Heart left ventricle (tissue), 16 donors: Measurements from ENCODE around the gene ZNF487. TPM values are rescaled to one million over a fixed set of nuclear protein-coding genes. Genes with fewer than 3 reads are reported as not detected.
A peak's percentile ranks its signal among the peaks of the same experiment; 100 is the strongest.

Experiments used
- ATAC-seq, 4 donors: fragments of 200-7000 bp; cut with Tn5 transposase; one replicate each; pipeline ENCODE4 v1.9.1; 2020 to 2022; ENCODE audit warnings: moderate library complexity in 4 of 4, mild to moderate bottlenecking in 3 of 4, moderate number of reproducible peaks in 1 of 4
- DNase-seq, 5 donors: peaks; one replicate each; pipeline ENCODE4 v3.0.0-alpha.2; 2020
- H3K27ac ChIP-seq, 12 donors: fragments of 200-600 bp; sonication (generic) in 4 of 12; one replicate each; pipeline versions ENCODE4 v1.5.0 to v1.8.0; 2016 to 2022; ENCODE audit warnings: mild to moderate bottlenecking in 2 of 12
- H3K27me3 ChIP-seq, 9 donors: fragments of 200-600 bp; sonication (generic) in 2 of 9; one replicate each; pipeline versions ENCODE4 v1.5.1 to v1.8.0; 2016 to 2022; ENCODE audit warnings: mild to moderate bottlenecking in 3 of 9
- H3K36me3 ChIP-seq, 9 donors: fragments of 200-600 bp; sonication (generic) in 2 of 9; one replicate each; pipeline versions ENCODE4 v1.5.0 to v1.8.0; 2018 to 2022; ENCODE audit warnings: mild to moderate bottlenecking in 2 of 9
- H3K4me1 ChIP-seq, 12 donors: fragments of 200-600 bp; sonication (generic) in 4 of 12; one replicate each; pipeline versions ENCODE4 v1.5.0 to v1.8.0; 2016 to 2022; ENCODE audit warnings: mild to moderate bottlenecking in 3 of 12
- H3K4me3 ChIP-seq, 12 donors: fragments of 200-600 bp; sonication (generic) in 4 of 12; one replicate each; pipeline versions ENCODE4 v1.5.0 to v1.8.0; 2017 to 2022; ENCODE audit warnings: mild to moderate bottlenecking in 9 of 12, moderate library complexity in 4 of 12
- H3K9me3 ChIP-seq, 12 donors: fragments of 200-600 bp; sonication (generic) in 4 of 12; one replicate each; pipeline versions ENCODE4 v1.5.0 to v1.8.0; 2016 to 2022; ENCODE audit warnings: mild to moderate bottlenecking in 1 of 12
- CTCF ChIP-seq, 12 donors: fragments of 200-600 bp; sonication (generic) in 4 of 12; IDR thresholded peaks; one replicate each; pipeline versions ENCODE4 v1.5.0 to v1.8.0; 2018 to 2022; ENCODE audit warnings: antibody characterized with exemption in 12 of 12, mild to moderate bottlenecking in 5 of 12
- POLR2A ChIP-seq, 2 donors: fragments of 450-650 bp; IDR thresholded peaks; one replicate each; pipeline ENCODE4 v1.6.1; 2017; ENCODE audit warnings: antibody characterized with exemption in 2 of 2, mild to moderate bottlenecking in 2 of 2, moderate library complexity in 2 of 2
- WGBS, 4 donors: extraction: QIAGEN DNeasy Blood & Tissue Kit in 2 of 4; methylation state at CpG; one replicate each; pipeline versions ENCODE4 v1.1.5 to v1.1.7; 2013 to 2018; 5-methylcytosine and 5-hydroxymethylcytosine counted together
- intact Hi-C, 10 donors: fragments of 100-400 bp; cut with DNase I; formaldehyde crosslinking; loops; one replicate each; pipeline versions ENCODE4 v1.11.1 to v1.14.2; 2022
- polyA plus RNA-seq, 2 donors: library from polyadenylated mRNA; stranded (reverse); fragments of 200-250 nt; gene quantifications; one replicate each; pipeline ENCODE4 v1.2.3, GENCODE V29; 2013
- total RNA-seq, 9 donors: library from RNA; depleted of rRNA in 2 of 9; stranded (reverse); fragments of >200 nt in 2 of 9; fragmentation: NEBNext Ultra II Directional in 3 of 9; extraction: Animal tissue kit (Norgen Biotek cat#: 25700) in 3 of 9; gene quantifications; one replicate each; pipeline versions ENCODE4 v1.1.0 to v1.2.4, GENCODE V29; 2016 to 2023
- donor health status: ischemic (EF 13 %, LVEDD 7.1; RV severe dilation, severe dysfunction).
- donor health status: healthy with polysubstance abuse.
- donor health status: DM: no; HTN: yes; CAD: no.
- donor health status: DM: no; HTN: no; CAD: no.
- donor health status: ischemic (EF 25% LVEDD 6.9; RV normal size, moderate dysfunction).
- donor health status: ischemic (EF 25% LVEDD 5.7; RV mildly dilated, moderate dysfunction).
- donor health status: healthy.
- donor health status: DM: yes; HTN: yes; CAD: no.
- donor health status: ischemic (EF 35%, LVEDD 5.7; RV mildly dilated, moderate dysfunction).
- donor health status: nonischemic (EF 11% LVEDD 7.7; RV severe dilation, severe dysfunction).
- donor health status: DM: yes; HTN: yes; CAD: no.
- donor health status: PGD.
- donor health status: ischemic (EF 29% LVEDD 5.4; RV normal size, mild dysfunction).
- donor health status: nonischemic (EF 23%, LVEDD 6.1; RV moderate dilation, normal function).

The ZNF487 gene
- total and polyA plus RNA-seq, 11 donors = 1.8 to 5.1 (median 2.4) TPM

- peaks cover 0 to 84% (median 38%) of the 10 kb centered on the region in 12 donors for H3K4me1 ChIP-seq
- WGBS, 4 donors = 1 to 5% (median 3%) methylated on average over 42 to 71 of the region's 71 CpGs
- peaks cover 0 to 65% (median 42%) of the 10 kb centered on the region in 9 donors for H3K36me3 ChIP-seq
Measured at GRCh38 chr10:43396061-43396927, 40.6 kb upstream of the ZNF487 start.

GRCh38 chr10:43396928-43397624, 39.8 kb upstream of the ZNF487 start:
- peaks cover 0 to 84% (median 42%) of the 10 kb centered on the region in 12 donors for H3K4me1 ChIP-seq

More at GRCh38 chr10:43396061-43396927, 40.6 kb upstream of the ZNF487 start:
- peak; percentile 80 to 95 (median 92) for ATAC-seq
- intact Hi-C loops = loop anchor here in 6 of 10 donors (2.0 to 5.0 kb wide), 3 partner anchors 25 to 41 kb away; partner anchors contain the start of gene ZNF487 (in 6 of the 6)
- Histone ChIP-seq H3K27ac (peak overlapping the region; percentile 90 to 99 (median 96)), H3K4me3 (peak overlapping the region; percentile 12 to 90 (median 73)), H3K27me3 (no peaks in the 10 kb centered on the region), H3K9me3 (no peaks in the 10 kb centered on the region)
- TF ChIP-seq CTCF (IDR thresholded peaks at IDR 0.05) (no peak), POLR2A (IDR thresholded peaks at IDR 0.05) (no peak)
- peak; percentile 79 to 92 (median 88) for DNase-seq

GRCh38 chr10:43398939-43399319, 38.0 kb upstream of the ZNF487 start:
- H3K27ac ChIP-seq = peak overlapping the region in 1 of 12 donors; percentile 99
- intact Hi-C loops = loop anchor here in 5 of 10 donors (1.0 to 5.0 kb wide), 2 partner anchors 8 to 38 kb away; partner anchors contain the start of gene ZNF487 (in 4 of the 5)

More at GRCh38 chr10:43396928-43397624, 39.8 kb upstream of the ZNF487 start:
- H3K27me3 ChIP-seq = no peaks in the 10 kb centered on the region
- peak; percentile 91 to 93 (median 92) for DNase-seq
- ATAC-seq = peak; percentile 87 to 92 (median 92)
- 0 to 2% (median 1%) methylated on average over 19 to 70 of the region's 70 CpGs for WGBS, 4 donors
- peaks cover 0 to 65% (median 34%) of the 10 kb centered on the region in 9 donors for H3K36me3 ChIP-seq
- H3K4me3 ChIP-seq = peak overlapping the region; percentile 12 to 90 (median 73)
- H3K27ac ChIP-seq = peak overlapping the region; percentile 90 to 99 (median 96)
- intact Hi-C loops = loop anchor here in 6 of 10 donors (2.0 to 5.0 kb wide), 3 partner anchors 24 to 40 kb away; partner anchors contain the start of gene ZNF487 (in 6 of the 6)
- TF ChIP-seq POLR2A (IDR thresholded peaks at IDR 0.05) (peak in 1 of 2 donors; percentile 47), CTCF (IDR thresholded peaks at IDR 0.05) (no peak)
- H3K9me3 ChIP-seq = no peaks in the 10 kb centered on the region

More at GRCh38 chr10:43398939-43399319, 38.0 kb upstream of the ZNF487 start:
- Histone ChIP-seq H3K9me3 (no peaks in the 10 kb centered on the region), H3K4me1 (peaks cover 0 to 91% (median 57%) of the 10 kb centered on the region in 12 donors), H3K27me3 (no peaks in the 10 kb centered on the region), H3K4me3 (no peak overlapping the region), H3K36me3 (peaks cover 0 to 64% (median 25%) of the 10 kb centered on the region in 9 donors)
- 65 to 78% (median 71%) methylated on average over 2 of the region's 2 CpGs for WGBS, 4 donors
- TF ChIP-seq POLR2A (IDR thresholded peaks at IDR 0.05) (no peak), CTCF (IDR thresholded peaks at IDR 0.05) (no peak)
- ATAC-seq = no peak
- no peak for DNase-seq
